Upper lobe of left lung (tissue), 6 donors: ENCODE data around the gene FUCA1. TPM values are rescaled to one million over a fixed set of nuclear protein-coding genes. Genes with fewer than 3 reads are reported as not detected.
A peak's percentile ranks its signal among the peaks of the same experiment; 100 is the strongest.

Source experiments
- ATAC-seq, 2 donors: fragments of 200-7000 bp; cut with Tn5 transposase; one replicate each; pipeline ENCODE4 v1.9.1; 2022; ENCODE audit warnings: mild to moderate bottlenecking in 2 of 2, moderate library complexity in 2 of 2; ENCODE audit not compliant: low FRiP score in 2 of 2
- DNase-seq, 2 donors: peaks; one replicate each; pipeline ENCODE4 v3.0.0-alpha.2; 2019 to 2020
- H3K27ac ChIP-seq, 4 donors: fragments of 200-600 bp; sonication (generic); one replicate each; pipeline ENCODE4 v1.5.1; 2016 to 2019
- H3K27me3 ChIP-seq, 4 donors: fragments of 200-600 bp; sonication (generic); one replicate each; pipeline ENCODE4 v1.5.1; 2017 to 2019
- H3K36me3 ChIP-seq, 4 donors: fragments of 200-600 bp; sonication (generic); one replicate each; pipeline ENCODE4 v1.5.1; 2016 to 2019
- H3K4me1 ChIP-seq, 4 donors: fragments of 200-600 bp; sonication (generic); one replicate each; pipeline ENCODE4 v1.5.1; 2018 to 2019
- H3K4me3 ChIP-seq, 4 donors: fragments of 200-600 bp; sonication (generic); one replicate each; pipeline ENCODE4 v1.5.1; 2017 to 2019; ENCODE audit warnings: mild to moderate bottlenecking in 2 of 4, moderate library complexity in 1 of 4
- H3K9me3 ChIP-seq, 4 donors: fragments of 200-600 bp; sonication (generic); one replicate each; pipeline ENCODE4 v1.5.1; 2018 to 2019
- EP300 ChIP-seq, 4 donors: sonication (generic); formaldehyde crosslinking; IDR thresholded peaks; one replicate each; pipeline ENCODE4 v1.5.1; 2017; ENCODE audit warnings: antibody characterized with exemption in 4 of 4, control low read depth in 2 of 4
- POLR2A ChIP-seq, 4 donors: fragments of 450-650 bp; IDR thresholded peaks; one replicate each; pipeline ENCODE4 v1.5.1; 2016 to 2017; ENCODE audit warnings: antibody characterized with exemption in 4 of 4, mild to moderate bottlenecking in 2 of 4
- POLR2AphosphoS5 ChIP-seq, 2 donors: sonication (generic); formaldehyde crosslinking; IDR thresholded peaks; one replicate each; pipeline ENCODE4 v1.5.1; 2017; ENCODE audit warnings: antibody characterized with exemption in 2 of 2
- WGBS, 2 donors: methylation state at CpG; one replicate each; pipeline ENCODE4 v1.1.5; 2017 to 2018; 5-methylcytosine and 5-hydroxymethylcytosine counted together
- total RNA-seq, 6 donors: library from RNA; depleted of rRNA in 4 of 6; stranded (reverse); fragments of >200 nt in 4 of 6; gene quantifications; one replicate each; pipeline versions ENCODE4 v1.1.0 to v1.2.1, GENCODE V29; 2016 to 2021
- TF ChIP-seq, protein P1 (sequence below), 6 experiments: fragments of 450-650 bp in 4 of 6; fragments of 200-600 bp in 2 of 6; sonication (generic) in 2 of 6; IDR thresholded peaks; one replicate each; pipeline ENCODE4 v1.5.1; 2016 to 2019; ENCODE audit warnings: antibody characterized with exemption in 6 of 6
- donor health status: DM: no; HTN: no; CAD: no; lungs with moderate emphysema.
- donor health status: DM: no; HTN: yes; CAD: no; lungs with severe emphysema.

The FUCA1 gene
- total RNA-seq: 10 to 100 TPM; 22.6 to 70.8 (median 40.5) TPM

DNA sequence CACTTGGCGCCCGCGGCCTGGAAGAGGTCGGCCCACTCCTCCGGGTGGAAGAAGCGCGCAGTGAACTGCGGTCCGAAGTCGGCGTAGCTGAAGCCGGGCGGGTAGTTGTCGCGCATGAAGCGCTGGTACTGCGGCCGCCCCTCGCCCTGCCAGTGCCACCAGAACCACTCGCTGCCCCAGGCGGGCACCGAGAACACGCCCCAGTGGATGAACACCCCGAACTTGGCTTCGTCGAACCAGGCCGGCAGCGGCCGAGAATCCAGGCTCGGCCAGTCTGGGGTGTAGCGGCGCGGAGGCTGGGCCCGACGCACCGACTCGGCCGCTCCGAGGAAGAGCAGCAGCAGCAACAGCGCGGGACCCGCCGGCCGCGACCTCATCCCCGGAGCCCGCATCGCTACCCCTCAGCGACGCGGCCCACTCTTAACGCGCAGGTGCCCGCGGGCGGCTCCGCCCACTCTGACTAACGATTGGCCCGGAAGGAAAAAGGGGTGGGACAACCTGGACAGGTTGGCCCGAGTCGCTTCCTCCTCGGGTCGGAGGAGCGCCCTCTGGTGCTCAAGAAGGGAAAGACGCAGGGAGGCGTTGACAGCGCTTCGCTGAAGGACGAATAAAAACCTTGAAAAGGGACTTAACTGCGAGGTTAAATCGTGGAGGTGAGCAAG is at the start of gene FUCA1:
Gene FUCA1 (minus strand): TSS at position 396 of the 662 bp plus-strand sequence. CDS start 4 bp downstream, at position 392.
- Histone ChIP-seq H3K4me3 (peak within 1 kb of the TSS; percentile 56 to 85 (median 66)), H3K27ac (peak within 1 kb of the TSS; percentile 59 to 84 (median 74)), H3K36me3 (peaks cover 0 to 19% (median 3%) of the 10 kb centered on the region in 4 donors), H3K9me3 (no peaks in the 10 kb centered on the region), H3K27me3 (no peaks in the 10 kb centered on the region), H3K4me1 (peaks cover 21 to 34% (median 29%) of the 10 kb centered on the region in 4 donors)
- ATAC-seq (peak; percentile 98 to 99), DNase-seq (peak; percentile 96 to 97)
- TF ChIP-seq POLR2AphosphoS5 (IDR thresholded peaks at IDR 0.05) (peak; percentile 32 to 86), EP300 (IDR thresholded peaks at IDR 0.05) (no peak), POLR2A (IDR thresholded peaks at IDR 0.05) (peak in 2 of 4 donors; percentile 83 to 92)
- TF ChIP-seq, protein P1, sequence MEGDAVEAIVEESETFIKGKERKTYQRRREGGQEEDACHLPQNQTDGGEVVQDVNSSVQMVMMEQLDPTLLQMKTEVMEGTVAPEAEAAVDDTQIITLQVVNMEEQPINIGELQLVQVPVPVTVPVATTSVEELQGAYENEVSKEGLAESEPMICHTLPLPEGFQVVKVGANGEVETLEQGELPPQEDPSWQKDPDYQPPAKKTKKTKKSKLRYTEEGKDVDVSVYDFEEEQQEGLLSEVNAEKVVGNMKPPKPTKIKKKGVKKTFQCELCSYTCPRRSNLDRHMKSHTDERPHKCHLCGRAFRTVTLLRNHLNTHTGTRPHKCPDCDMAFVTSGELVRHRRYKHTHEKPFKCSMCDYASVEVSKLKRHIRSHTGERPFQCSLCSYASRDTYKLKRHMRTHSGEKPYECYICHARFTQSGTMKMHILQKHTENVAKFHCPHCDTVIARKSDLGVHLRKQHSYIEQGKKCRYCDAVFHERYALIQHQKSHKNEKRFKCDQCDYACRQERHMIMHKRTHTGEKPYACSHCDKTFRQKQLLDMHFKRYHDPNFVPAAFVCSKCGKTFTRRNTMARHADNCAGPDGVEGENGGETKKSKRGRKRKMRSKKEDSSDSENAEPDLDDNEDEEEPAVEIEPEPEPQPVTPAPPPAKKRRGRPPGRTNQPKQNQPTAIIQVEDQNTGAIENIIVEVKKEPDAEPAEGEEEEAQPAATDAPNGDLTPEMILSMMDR (IDR thresholded peaks at IDR 0.05): peak; percentile 90 to 97 (median 96)
- 0 to 2% methylated on average over 19 to 23 of the region's 71 CpGs for WGBS, 2 donors

DNA sequence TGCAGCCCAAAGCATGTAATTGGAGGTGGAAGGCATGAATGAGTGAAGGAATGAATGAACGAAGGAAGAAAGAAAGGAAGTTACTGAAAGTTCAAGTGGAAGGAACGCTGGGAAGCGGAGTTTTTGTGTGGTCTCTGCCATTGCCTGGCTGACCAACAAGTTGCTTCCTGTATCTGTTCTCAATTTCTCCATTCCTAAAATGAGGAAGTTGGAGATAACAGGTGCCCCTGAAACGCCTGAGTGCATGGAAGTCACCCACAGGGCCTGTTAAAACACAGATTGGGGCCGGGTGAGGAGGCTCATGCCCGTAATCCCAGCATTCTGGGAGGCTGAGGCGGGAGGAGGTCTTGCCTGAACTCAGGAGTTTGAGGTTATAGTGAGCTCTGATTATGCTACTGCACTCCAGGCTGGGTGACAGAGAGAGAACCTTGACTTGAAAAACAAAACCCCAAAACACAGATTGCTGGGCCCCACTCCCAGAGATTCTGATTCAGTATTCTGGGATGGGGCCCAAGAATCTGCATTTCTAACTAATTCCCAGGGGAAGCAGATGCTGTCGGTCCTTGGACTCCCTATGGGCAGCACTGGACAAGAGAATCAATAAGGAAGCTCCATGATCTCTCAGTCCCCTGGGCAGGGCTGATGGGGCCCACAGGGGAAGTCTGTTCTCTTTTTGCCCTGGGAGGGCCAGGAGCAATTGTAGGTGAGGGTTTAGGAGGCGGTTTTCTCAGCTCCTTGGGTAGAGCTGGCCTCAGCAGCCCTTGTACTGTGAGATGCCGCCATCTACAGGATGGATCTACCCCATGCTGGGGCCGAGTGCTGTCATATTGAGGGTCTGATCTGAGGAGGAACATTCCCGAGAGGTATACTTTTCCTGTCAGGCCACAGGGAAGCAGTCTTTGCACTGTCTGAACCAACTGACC is 48.4 kb upstream of the FUCA1 start:
- DNase-seq (peak in 1 of 2 donors; percentile 86), ATAC-seq (peak; percentile 92 to 93)
- Histone ChIP-seq H3K27me3 (no peaks in the 10 kb centered on the region), H3K9me3 (no peaks in the 10 kb centered on the region), H3K4me3 (no peak overlapping the region), H3K36me3 (no peaks in the 10 kb centered on the region), H3K27ac (peak overlapping the region in 1 of 4 donors; percentile 23), H3K4me1 (peaks cover 10 to 24% (median 16%) of the 10 kb centered on the region in 4 donors)
- 43 to 53% methylated on average over 10 to 12 of the region's 12 CpGs for WGBS, 2 donors
- TF ChIP-seq POLR2AphosphoS5 (IDR thresholded peaks at IDR 0.05) (no peak), POLR2A (IDR thresholded peaks at IDR 0.05) (no peak), EP300 (IDR thresholded peaks at IDR 0.05) (no peak)
- TF ChIP-seq, protein P1 (IDR thresholded peaks at IDR 0.05): peak; percentile 39 to 78 (median 56)

DNA sequence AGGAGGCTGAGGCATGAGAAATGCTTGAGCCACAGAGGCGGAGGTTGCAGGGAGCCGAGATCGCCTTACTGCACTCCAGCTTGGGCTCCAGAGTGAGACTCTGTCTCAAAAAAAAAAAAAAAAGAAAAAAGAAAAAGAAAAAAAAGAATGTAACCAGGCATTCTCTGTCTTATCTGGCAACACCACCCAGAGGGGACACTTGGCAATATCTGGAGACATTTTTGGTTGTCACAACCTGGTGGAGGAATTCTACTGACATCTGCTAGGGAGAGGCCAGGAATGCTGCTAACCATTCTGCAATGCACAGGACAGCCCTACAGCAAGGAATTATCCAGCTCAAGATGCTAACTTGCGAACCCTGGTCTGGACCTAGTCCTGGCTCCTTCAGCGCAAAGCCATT is 47.4 kb upstream of the FUCA1 start:
- Histone ChIP-seq H3K27me3 (no peaks in the 10 kb centered on the region), H3K4me3 (no peak overlapping the region), H3K9me3 (no peaks in the 10 kb centered on the region), H3K36me3 (no peaks in the 10 kb centered on the region), H3K27ac (no peak overlapping the region), H3K4me1 (peaks cover 7 to 20% (median 15%) of the 10 kb centered on the region in 4 donors)
- WGBS, 2 donors: 91 to 98% methylated on average over 5 of the region's 5 CpGs
- no peak for DNase-seq
- no peak for TF ChIP-seq POLR2AphosphoS5 (IDR thresholded peaks at IDR 0.05)
- TF ChIP-seq, protein P1 (IDR thresholded peaks at IDR 0.05): no peak
- TF ChIP-seq EP300 (IDR thresholded peaks at IDR 0.05): no peak
- no peak for TF ChIP-seq POLR2A (IDR thresholded peaks at IDR 0.05)
- no peak for ATAC-seq

DNA sequence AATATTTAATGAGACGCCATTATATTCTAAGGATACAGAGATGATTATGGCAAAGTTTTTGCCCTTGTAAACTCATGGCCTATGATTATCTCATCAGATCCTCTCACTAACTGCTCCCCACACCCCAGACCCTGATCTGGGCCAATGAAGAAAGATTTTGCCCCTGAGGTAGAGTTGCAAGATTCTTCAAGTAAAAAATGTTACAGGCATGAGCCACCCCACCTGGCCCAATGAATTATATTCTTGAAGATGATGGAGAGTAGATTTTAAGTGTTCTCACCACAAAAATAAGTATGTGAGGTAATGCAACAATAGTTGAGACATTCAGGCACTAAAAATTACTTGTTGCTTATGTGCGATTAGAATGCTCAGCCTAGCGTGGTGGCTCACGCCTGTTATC is 46.8 kb upstream of the FUCA1 start:
- no peaks in the 10 kb centered on the region for H3K9me3 ChIP-seq
- peaks cover 3 to 15% (median 11%) of the 10 kb centered on the region in 4 donors for H3K4me1 ChIP-seq
- TF ChIP-seq EP300 (IDR thresholded peaks at IDR 0.05): no peak
- TF ChIP-seq, protein P1 (IDR thresholded peaks at IDR 0.05): no peak
- no peak for TF ChIP-seq POLR2A (IDR thresholded peaks at IDR 0.05)
- no peak for TF ChIP-seq POLR2AphosphoS5 (IDR thresholded peaks at IDR 0.05)
- H3K27me3 ChIP-seq: no peaks in the 10 kb centered on the region
- H3K27ac ChIP-seq: no peak overlapping the region
- 89 to 93% methylated on average over 4 of the region's 4 CpGs for WGBS, 2 donors
- H3K36me3 ChIP-seq: no peaks in the 10 kb centered on the region
- DNase-seq: no peak
- no peak overlapping the region for H3K4me3 ChIP-seq
- ATAC-seq: no peak
